SK-N-SH (cell line): Measurements from ENCODE around the gene PIEZO2. TPM values are rescaled to one million over a fixed set of nuclear protein-coding genes. Genes with fewer than 3 reads are reported as not detected.

Experiments
- CTCF ChIA-PET: fragments of 300-600, 350-600 bp; formaldehyde crosslinking; extraction: SDS; loops from one replicate; lab custom pipeline; 2021; lab: Yijun Ruan, JAX
- POLR2A ChIA-PET: fragments of 350-600 bp; sonication (Branson Sonifier 250); formaldehyde crosslinking; extraction: SDS; loops from one replicate; lab custom pipeline; 2020; ENCODE audit warnings: antibody characterized with exemption, inconsistent platforms; lab: Yijun Ruan, JAX
- DNase-seq: peaks from one replicate; pipeline ENCODE4 v3.0.0; 2012
- H2AFZ ChIP-seq: fragments of 200-600 bp; sonication (generic); 2 replicates; pipeline ENCODE4 v1.8.1; 2016; ENCODE audit warnings: antibody characterized with exemption, mild to moderate bottlenecking, low read depth
- H3F3A ChIP-seq: fragments of 200-600 bp; sonication (generic); replicated peaks from 2 replicates; pipeline ENCODE3; 2016; ENCODE audit warnings: antibody characterized with exemption, mild to moderate bottlenecking; ENCODE audit not compliant: insufficient read depth
- H3K27ac ChIP-seq, 2 experiments: fragments of 200-500 bp in 1 of 2; fragments of 200-600 bp in 1 of 2; sonication (Bioruptor generic) in 1 of 2; sonication (generic), shearing (Covaris generic) in 1 of 2; 2 replicates each; pipeline versions ENCODE4 v1.5.1 to v1.6.1; 2014 to 2016; ENCODE audit warnings: low read depth in 2 of 2, inconsistent platforms in 1 of 2, low read length in 1 of 2, mild to moderate bottlenecking in 1 of 2, mixed read lengths in 1 of 2
- H3K27me3 ChIP-seq: fragments of 200-600 bp; sonication (generic), shearing (Covaris generic); 2 replicates; pipeline ENCODE4 v1.6.1; 2016; ENCODE audit warnings: mixed run types; ENCODE audit not compliant: insufficient read depth
- H3K36me3 ChIP-seq, 2 experiments: fragments of 200-500 bp in 1 of 2; fragments of 200-600 bp in 1 of 2; sonication (Bioruptor generic) in 1 of 2; sonication (generic) in 1 of 2; replicated peaks in 1 of 2; 2 replicates each; pipeline versions ENCODE3 to v1.5.1; 2014 to 2016; ENCODE audit warnings: low read length in 1 of 2, mild to moderate bottlenecking in 1 of 2; ENCODE audit not compliant: insufficient read depth in 2 of 2, control insufficient read depth in 1 of 2
- H3K4me1 ChIP-seq, 2 experiments: fragments of 200-500 bp in 1 of 2; fragments of 200-600 bp in 1 of 2; sonication (Bioruptor generic) in 1 of 2; sonication (generic), shearing (Covaris generic) in 1 of 2; 2 replicates each; pipeline versions ENCODE4 v1.5.1 to v1.6.1; 2014 to 2016; ENCODE audit warnings: low read depth in 1 of 2, low read length in 1 of 2, mixed run types in 1 of 2; ENCODE audit not compliant: insufficient read depth in 2 of 2, control insufficient read depth in 1 of 2
- H3K4me2 ChIP-seq: fragments of 200-600 bp; sonication (generic), shearing (Covaris generic); 2 replicates; pipeline ENCODE4 v1.6.1; 2017; ENCODE audit warnings: mixed run types
- H3K4me3 ChIP-seq, 2 experiments: fragments of 200-500 bp in 1 of 2; fragments of 200-600 bp in 1 of 2; sonication (Bioruptor generic) in 1 of 2; sonication (generic), shearing (Covaris generic) in 1 of 2; 2 replicates each; pipeline versions ENCODE4 v1.5.1 to v1.8.1; 2014 to 2016; ENCODE audit warnings: low read depth in 2 of 2, inconsistent platforms in 1 of 2, low read length in 1 of 2, mild to moderate bottlenecking in 1 of 2, mixed read lengths in 1 of 2, moderate library complexity in 1 of 2
- H3K79me2 ChIP-seq: fragments of 200-600 bp; sonication (generic); 2 replicates; pipeline ENCODE4 v1.8.1; 2017; ENCODE audit warnings: mild to moderate bottlenecking; ENCODE audit not compliant: insufficient read depth
- H3K9ac ChIP-seq: fragments of 200-600 bp; sonication (generic); 2 replicates; pipeline ENCODE4 v1.6.1; 2017; ENCODE audit warnings: mixed run types
- H3K9me2 ChIP-seq: fragments of 200-600 bp; sonication (generic); 2 replicates; pipeline ENCODE4 v1.6.1; 2017; ENCODE audit warnings: mixed run types
- H3K9me3 ChIP-seq: fragments of 200-600 bp; sonication (generic); 2 replicates; pipeline ENCODE4 v1.6.1; 2017; ENCODE audit warnings: mixed run types, mild to moderate bottlenecking, moderate library complexity
- H4K20me1 ChIP-seq: fragments of 200-600 bp; sonication (generic); 2 replicates; pipeline ENCODE4 v1.6.1; 2017; ENCODE audit warnings: mild to moderate bottlenecking, mixed run types; ENCODE audit not compliant: insufficient read depth
- CHD2 ChIP-seq: fragments of 150-350 bp; IDR thresholded peaks from 2 replicates; pipeline ENCODE4 v1.6.1; 2018; ENCODE audit warnings: low read length; ENCODE audit not compliant: partially characterized antibody
- EP300 ChIP-seq, 2 experiments: IDR thresholded peaks; 2 replicates each; pipeline versions ENCODE4 v1.4.0 to v1.6.1; 2012; ENCODE audit warnings: borderline replicate concordance in 1 of 2, low read depth in 1 of 2, low read length in 1 of 2
- EZH2phosphoT487 ChIP-seq: fragments of 200-600 bp; sonication (generic); IDR thresholded peaks from 2 replicates; pipeline ENCODE4 v1.6.1; 2017; ENCODE audit warnings: low read depth, mixed run types, mild to moderate bottlenecking, antibody characterized with exemption, moderate library complexity, borderline replicate concordance
- FOXJ3 ChIP-seq: sonication (generic); formaldehyde crosslinking; IDR thresholded peaks from 2 replicates; pipeline ENCODE4 v1.5.1; 2020; ENCODE audit warnings: mild to moderate bottlenecking, missing genetic modification reagents
- GATA2 ChIP-seq: sonication (generic); formaldehyde crosslinking; IDR thresholded peaks from 2 replicates; pipeline ENCODE4 v1.5.0; 2020; ENCODE audit warnings: mild to moderate bottlenecking, missing genetic modification reagents
- MXI1 ChIP-seq: IDR thresholded peaks from 2 replicates; pipeline ENCODE4 v1.6.1; 2012; ENCODE audit warnings: mild to moderate bottlenecking, low read depth, low read length, improper control_type of control experiment
- NRF1 ChIP-seq: IDR thresholded peaks from 2 replicates; pipeline ENCODE4 v1.6.1; 2012; ENCODE audit warnings: low read depth, mild to moderate bottlenecking, low read length
- POLR2AphosphoS5 ChIP-seq: IDR thresholded peaks from 2 replicates; pipeline ENCODE4 v1.6.1; 2012; ENCODE audit warnings: low read depth, low read length
- RAD21 ChIP-seq: IDR thresholded peaks from 2 replicates; pipeline ENCODE4 v1.6.1; 2012; ENCODE audit warnings: mild to moderate bottlenecking, low read length
- RCOR1 ChIP-seq: fragments of 150-350 bp; IDR thresholded peaks from 2 replicates; pipeline ENCODE4 v1.6.1; 2017; ENCODE audit warnings: antibody characterized with exemption, low read length
- RFX5 ChIP-seq: IDR thresholded peaks from 2 replicates; pipeline ENCODE4 v1.6.1; 2012; ENCODE audit warnings: mild to moderate bottlenecking, improper control_type of control experiment, low read length
- RXRA ChIP-seq: IDR thresholded peaks from 2 replicates; pipeline ENCODE4 v1.4.0; 2012; ENCODE audit warnings: low read depth, mild to moderate bottlenecking, borderline replicate concordance
- SIN3A ChIP-seq: IDR thresholded peaks from 2 replicates; pipeline ENCODE4 v1.6.1; 2012; ENCODE audit warnings: low read depth, mild to moderate bottlenecking, low read length, moderate library complexity, borderline replicate concordance
- TAF1 ChIP-seq: IDR thresholded peaks from 2 replicates; pipeline ENCODE4 v1.6.1; 2012; ENCODE audit warnings: low read depth, mild to moderate bottlenecking, low read length, moderate library complexity, borderline replicate concordance
- WGBS: methylation state at CpG from one replicate; pipeline ENCODE4 v1.1.6; 2017; ENCODE audit warnings: low lambda C conversion rate; 5-methylcytosine and 5-hydroxymethylcytosine counted together
- polyA plus RNA-seq, 3 experiments: library from polyadenylated mRNA; depleted of rRNA; stranded (reverse); fragments of >200 nt; gene quantifications; 2 replicates each; pipeline ENCODE4 v1.2.3, GENCODE V29; 2012
- TF ChIP-seq, protein P1 (sequence below): fragments of 200-600 bp; sonication (generic); IDR thresholded peaks from 2 replicates; pipeline ENCODE4 v1.6.1; 2017; ENCODE audit warnings: antibody characterized with exemption, mild to moderate bottlenecking, moderate library complexity
- TF ChIP-seq, protein P2 (sequence below): fragments of 150-350 bp; IDR thresholded peaks from 2 replicates; pipeline ENCODE4 v1.6.1; 2017; ENCODE audit warnings: antibody characterized with exemption, low read length, low read depth, borderline replicate concordance
- TF ChIP-seq, protein P3 (sequence below): IDR thresholded peaks from 2 replicates; pipeline ENCODE4 v1.4.0; 2012; ENCODE audit warnings: low read depth, borderline replicate concordance
- TF ChIP-seq, protein P4 (sequence below): fragments of 150-350 bp; IDR thresholded peaks from 2 replicates; pipeline ENCODE4 v1.6.1; 2016; ENCODE audit warnings: mild to moderate bottlenecking, low read depth, low read length

Gene PIEZO2
- polyA plus RNA-seq, 1 of the 3 experiments (the other 2 are of a cell fraction): not detected

DNA sequence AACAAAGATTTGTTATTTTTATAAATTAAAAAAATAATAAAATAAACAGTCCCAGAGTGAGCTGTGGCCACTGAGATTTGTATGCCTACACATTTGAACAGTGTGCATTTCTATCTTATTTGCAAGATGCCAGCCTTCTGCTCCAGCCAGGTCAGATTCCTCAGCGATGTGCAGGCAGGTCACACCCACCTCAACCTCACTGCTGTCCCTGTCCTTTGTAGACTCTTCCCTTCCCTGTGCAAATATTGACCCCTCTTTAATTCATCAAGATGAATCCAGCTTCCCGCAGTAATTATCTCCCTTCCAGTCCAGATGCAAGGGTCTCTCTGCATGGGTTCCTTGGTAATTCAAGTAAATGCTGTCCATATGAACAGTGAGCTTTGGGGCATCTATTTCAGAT is 256.2 kb downstream of the PIEZO2 start:
- no peak overlapping the region for H3K9ac ChIP-seq
- H3K4me2 ChIP-seq: no peak overlapping the region
- no peaks in the 10 kb centered on the region for H3K4me1 ChIP-seq
- TF ChIP-seq, protein P1, sequence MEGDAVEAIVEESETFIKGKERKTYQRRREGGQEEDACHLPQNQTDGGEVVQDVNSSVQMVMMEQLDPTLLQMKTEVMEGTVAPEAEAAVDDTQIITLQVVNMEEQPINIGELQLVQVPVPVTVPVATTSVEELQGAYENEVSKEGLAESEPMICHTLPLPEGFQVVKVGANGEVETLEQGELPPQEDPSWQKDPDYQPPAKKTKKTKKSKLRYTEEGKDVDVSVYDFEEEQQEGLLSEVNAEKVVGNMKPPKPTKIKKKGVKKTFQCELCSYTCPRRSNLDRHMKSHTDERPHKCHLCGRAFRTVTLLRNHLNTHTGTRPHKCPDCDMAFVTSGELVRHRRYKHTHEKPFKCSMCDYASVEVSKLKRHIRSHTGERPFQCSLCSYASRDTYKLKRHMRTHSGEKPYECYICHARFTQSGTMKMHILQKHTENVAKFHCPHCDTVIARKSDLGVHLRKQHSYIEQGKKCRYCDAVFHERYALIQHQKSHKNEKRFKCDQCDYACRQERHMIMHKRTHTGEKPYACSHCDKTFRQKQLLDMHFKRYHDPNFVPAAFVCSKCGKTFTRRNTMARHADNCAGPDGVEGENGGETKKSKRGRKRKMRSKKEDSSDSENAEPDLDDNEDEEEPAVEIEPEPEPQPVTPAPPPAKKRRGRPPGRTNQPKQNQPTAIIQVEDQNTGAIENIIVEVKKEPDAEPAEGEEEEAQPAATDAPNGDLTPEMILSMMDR: no peak
- no peak for TF ChIP-seq EP300 (IDR thresholded peaks at IDR 0.05; ENCODE audit: borderline replicate concordance in 1 of 2, low read depth in 1 of 2, low read length in 1 of 2)
- TF ChIP-seq SIN3A: no peak
- TF ChIP-seq MXI1: no peak
- no peak for TF ChIP-seq RXRA
- TF ChIP-seq POLR2AphosphoS5: no peak
- no peak for TF ChIP-seq RCOR1
- TF ChIP-seq, protein P2, sequence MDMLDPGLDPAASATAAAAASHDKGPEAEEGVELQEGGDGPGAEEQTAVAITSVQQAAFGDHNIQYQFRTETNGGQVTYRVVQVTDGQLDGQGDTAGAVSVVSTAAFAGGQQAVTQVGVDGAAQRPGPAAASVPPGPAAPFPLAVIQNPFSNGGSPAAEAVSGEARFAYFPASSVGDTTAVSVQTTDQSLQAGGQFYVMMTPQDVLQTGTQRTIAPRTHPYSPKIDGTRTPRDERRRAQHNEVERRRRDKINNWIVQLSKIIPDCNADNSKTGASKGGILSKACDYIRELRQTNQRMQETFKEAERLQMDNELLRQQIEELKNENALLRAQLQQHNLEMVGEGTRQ: no peak
- no peak for TF ChIP-seq EZH2phosphoT487
- TF ChIP-seq GATA2: no peak
- TF ChIP-seq, protein P3, sequence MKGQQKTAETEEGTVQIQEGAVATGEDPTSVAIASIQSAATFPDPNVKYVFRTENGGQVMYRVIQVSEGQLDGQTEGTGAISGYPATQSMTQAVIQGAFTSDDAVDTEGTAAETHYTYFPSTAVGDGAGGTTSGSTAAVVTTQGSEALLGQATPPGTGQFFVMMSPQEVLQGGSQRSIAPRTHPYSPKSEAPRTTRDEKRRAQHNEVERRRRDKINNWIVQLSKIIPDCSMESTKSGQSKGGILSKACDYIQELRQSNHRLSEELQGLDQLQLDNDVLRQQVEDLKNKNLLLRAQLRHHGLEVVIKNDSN: no peak
- TF ChIP-seq, all 33 proteins: peak for 0
- no peak overlapping the region for H2AFZ ChIP-seq
- POLR2A ChIA-PET: no interaction called here
- H3K9me2 ChIP-seq: no peaks in the 10 kb centered on the region
- no peak for DNase-seq
- peaks cover 23% of the 10 kb centered on the region for H3K27me3 ChIP-seq
- CTCF ChIA-PET: no interaction called here
- H3F3A ChIP-seq: no peaks in the 10 kb centered on the region
- H4K20me1 ChIP-seq: no peaks in the 10 kb centered on the region
- no peak overlapping the region for H3K4me3 ChIP-seq
- WGBS: 0% methylated on average over 2 of the region's 2 CpGs
- no peaks in the 10 kb centered on the region for H3K9me3 ChIP-seq
- no peaks in the 10 kb centered on the region for H3K79me2 ChIP-seq
- no peak overlapping the region for H3K27ac ChIP-seq
- H3K36me3 ChIP-seq: no peaks in the 10 kb centered on the region

DNA sequence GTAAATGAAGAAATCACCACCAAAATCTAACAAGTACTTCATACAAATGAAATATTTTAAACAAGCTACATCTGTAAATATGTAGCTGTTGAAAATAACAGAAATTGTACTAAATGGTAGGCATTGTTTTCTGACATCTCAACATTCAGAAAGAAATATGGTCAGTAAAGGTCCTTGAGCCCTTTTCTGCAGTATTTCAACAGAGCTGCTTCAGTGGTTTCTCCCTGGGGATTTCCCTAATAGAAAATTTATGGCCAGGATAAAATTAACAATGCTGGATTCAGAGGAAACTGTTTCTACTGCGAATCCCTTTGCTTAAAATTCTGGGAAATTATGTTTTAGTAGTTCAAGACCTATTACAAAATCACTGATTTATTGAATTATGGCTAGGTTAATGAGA is 256.6 kb downstream of the PIEZO2 start:
- Histone ChIP-seq H3K9me3 (no peaks in the 10 kb centered on the region), H3K27ac (no peak overlapping the region), H2AFZ (no peak overlapping the region), H4K20me1 (no peaks in the 10 kb centered on the region), H3K4me2 (no peak overlapping the region), H3K4me3 (no peak overlapping the region), H3K27me3 (peaks cover 21% of the 10 kb centered on the region), H3K36me3 (no peaks in the 10 kb centered on the region), H3K4me1 (no peaks in the 10 kb centered on the region), H3F3A (no peaks in the 10 kb centered on the region), H3K9me2 (no peaks in the 10 kb centered on the region), H3K79me2 (no peaks in the 10 kb centered on the region), H3K9ac (no peak overlapping the region)
- CTCF ChIA-PET: no interaction called here
- 0% methylated on average over 1 of the region's 1 CpG for WGBS
- DNase-seq: no peak
- POLR2A ChIA-PET: no interaction called here
- TF ChIP-seq RFX5 (no peak), FOXJ3 (no peak), RAD21 (no peak), CHD2 (no peak), RXRA (no peak), NRF1 (no peak), TAF1 (no peak)
- TF ChIP-seq, protein P1: no peak
- TF ChIP-seq, protein P4, sequence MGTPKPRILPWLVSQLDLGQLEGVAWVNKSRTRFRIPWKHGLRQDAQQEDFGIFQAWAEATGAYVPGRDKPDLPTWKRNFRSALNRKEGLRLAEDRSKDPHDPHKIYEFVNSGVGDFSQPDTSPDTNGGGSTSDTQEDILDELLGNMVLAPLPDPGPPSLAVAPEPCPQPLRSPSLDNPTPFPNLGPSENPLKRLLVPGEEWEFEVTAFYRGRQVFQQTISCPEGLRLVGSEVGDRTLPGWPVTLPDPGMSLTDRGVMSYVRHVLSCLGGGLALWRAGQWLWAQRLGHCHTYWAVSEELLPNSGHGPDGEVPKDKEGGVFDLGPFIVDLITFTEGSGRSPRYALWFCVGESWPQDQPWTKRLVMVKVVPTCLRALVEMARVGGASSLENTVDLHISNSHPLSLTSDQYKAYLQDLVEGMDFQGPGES: no peak
